Mesothelial cell of epicardium (in vitro differentiated cells): Measurements from ENCODE around the gene ALK. TPM values are rescaled to one million over a fixed set of nuclear protein-coding genes. Genes with fewer than 3 reads are reported as not detected.

Experiments used
- DNase-seq, 2 experiments: peaks; one replicate each; pipeline ENCODE4 v3.0.0; 2021; ENCODE audit warnings: low spot score in 2 of 2; ENCODE audit not compliant: unreplicated experiment in 2 of 2
- H3K27ac Mint-ChIP-seq: 2 replicates; pipeline ENCODE4 v1.8.0; 2021; ENCODE audit warnings: mixed read lengths
- H3K27me3 Mint-ChIP-seq: 2 replicates; pipeline ENCODE4 v1.8.0; 2021; ENCODE audit warnings: low read depth, mixed read lengths
- H3K36me3 Mint-ChIP-seq: 2 replicates; pipeline ENCODE4 v1.8.0; 2021; ENCODE audit warnings: mixed read lengths
- H3K4me1 Mint-ChIP-seq: 2 replicates; pipeline ENCODE4 v1.8.0; 2021; ENCODE audit warnings: mixed read lengths
- H3K4me3 Mint-ChIP-seq: 2 replicates; pipeline ENCODE4 v1.8.0; 2021; ENCODE audit warnings: mild to moderate bottlenecking, moderate library complexity, mixed read lengths
- H3K9me3 Mint-ChIP-seq: 2 replicates; pipeline ENCODE4 v1.8.0; 2021; ENCODE audit warnings: mixed read lengths
- CTCF ChIP-seq: fragments of 200-600 bp; sonication (generic); IDR thresholded peaks from one replicate; pipeline ENCODE4 v1.5.0; 2021; ENCODE audit warnings: antibody characterized with exemption; ENCODE audit not compliant: unreplicated experiment
- total RNA-seq: library from RNA; stranded (reverse); gene quantifications from 3 replicates; pipeline ENCODE4 v1.2.1, GENCODE V29; 2021

Gene ALK
- total RNA-seq, 1 donor from 2014 or later: 0.13 TPM

GRCh38 chr2:29241955-29242565 is 679.3 kb downstream of the ALK start:
- Mint-ChIP-seq H3K9me3 (no peaks in the 10 kb centered on the region), H3K27me3 (peaks cover 38% of the 10 kb centered on the region), H3K36me3 (no peaks in the 10 kb centered on the region), H3K4me3 (no peak overlapping the region), H3K4me1 (no peaks in the 10 kb centered on the region), H3K27ac (no peak overlapping the region)
- no peak for TF ChIP-seq CTCF
- DNase-seq: no peak

GRCh38 chr2:29241341-29241740 is 680.0 kb downstream of the ALK start:
- Mint-ChIP-seq H3K4me1 (no peaks in the 10 kb centered on the region), H3K9me3 (no peaks in the 10 kb centered on the region), H3K36me3 (no peaks in the 10 kb centered on the region), H3K4me3 (no peak overlapping the region), H3K27ac (no peak overlapping the region), H3K27me3 (peaks cover 43% of the 10 kb centered on the region)
- DNase-seq: no peak
- no peak for TF ChIP-seq CTCF

- DNase-seq: no peak
- Mint-ChIP-seq H3K36me3 (no peaks in the 10 kb centered on the region), H3K4me1 (no peaks in the 10 kb centered on the region), H3K4me3 (no peak overlapping the region), H3K27me3 (peaks cover 43% of the 10 kb centered on the region), H3K27ac (no peak overlapping the region), H3K9me3 (no peaks in the 10 kb centered on the region)
- no peak for TF ChIP-seq CTCF
Observed at GRCh38 chr2:29240601-29241000, 680.8 kb downstream of the ALK start.

GRCh38 chr2:29239209-29239960 is 682.0 kb downstream of the ALK start:
- DNase-seq: no peak
- Mint-ChIP-seq H3K4me1 (no peaks in the 10 kb centered on the region), H3K4me3 (no peak overlapping the region), H3K36me3 (no peaks in the 10 kb centered on the region), H3K27ac (no peak overlapping the region), H3K9me3 (no peaks in the 10 kb centered on the region), H3K27me3 (peaks cover 43% of the 10 kb centered on the region)
- no peak for TF ChIP-seq CTCF

- DNase-seq: no peak
- peaks cover 40% of the 10 kb centered on the region for H3K27me3 Mint-ChIP-seq
- peaks cover 7% of the 10 kb centered on the region for H3K4me1 Mint-ChIP-seq
- TF ChIP-seq CTCF: no peak
- no peaks in the 10 kb centered on the region for H3K36me3 Mint-ChIP-seq
- no peak overlapping the region for H3K27ac Mint-ChIP-seq
- no peak overlapping the region for H3K4me3 Mint-ChIP-seq
- H3K9me3 Mint-ChIP-seq: no peaks in the 10 kb centered on the region
Observed at GRCh38 chr2:29238497-29238896, 682.9 kb downstream of the ALK start.
